GM19023 (cell line): ENCODE results near the gene SASH1.

Source experiments
- ATAC-seq: cut with Tn5 transposase; IDR thresholded peaks from one replicate; pipeline ENCODE4 v1.9.1; 2021; ENCODE audit warnings: mild to moderate bottlenecking, moderate library complexity; ENCODE audit not compliant: unreplicated experiment

Gene SASH1

GRCh38 chr6:148538261-148539190 lies 195.9 kb downstream of the SASH1 start:
- ATAC-seq: no peak

GRCh38 chr6:148543540-148543939 lies 200.9 kb downstream of the SASH1 start:
- no peak for ATAC-seq

- no peak for ATAC-seq
Measured at GRCh38 chr6:148544421-148544820, 201.8 kb downstream of the SASH1 start.

- no peak for ATAC-seq
Measured at GRCh38 chr6:148545901-148546300, 203.3 kb downstream of the SASH1 start.

GRCh38 chr6:148547110-148547509 lies 204.5 kb downstream of the SASH1 start:
- ATAC-seq: no peak

- no peak for ATAC-seq
Measured at GRCh38 chr6:148548065-148548748, 205.6 kb downstream of the SASH1 start.

GRCh38 chr6:148548749-148549140 lies 206.1 kb downstream of the SASH1 start:
- ATAC-seq: no peak

GRCh38 chr6:148550569-148550968 lies 207.9 kb downstream of the SASH1 start:
- no peak for ATAC-seq

GRCh38 chr6:148551226-148551625 lies 208.6 kb downstream of the SASH1 start:
- ATAC-seq: no peak

GRCh38 chr6:148556410-148556809 lies 213.8 kb downstream of the SASH1 start:
- no peak for ATAC-seq

- no peak for ATAC-seq
Measured at GRCh38 chr6:148557796-148558321, 215.2 kb downstream of the SASH1 start.

- peak; percentile 88 for ATAC-seq
Measured at GRCh38 chr6:148559848-148560433, 217.3 kb downstream of the SASH1 start.

GRCh38 chr6:148561629-148562028 lies 219.0 kb downstream of the SASH1 start:
- ATAC-seq: no peak

GRCh38 chr6:148563066-148563465 lies 220.4 kb downstream of the SASH1 start:
- ATAC-seq: no peak

GRCh38 chr6:148564494-148565035 lies 221.9 kb downstream of the SASH1 start:
- ATAC-seq: no peak

- no peak for ATAC-seq
Measured at GRCh38 chr6:148565321-148565926, 222.8 kb downstream of the SASH1 start.

- peak; percentile 69 for ATAC-seq
Measured at GRCh38 chr6:148565930-148566663, 223.5 kb downstream of the SASH1 start.

GRCh38 chr6:148566664-148567350 lies 224.2 kb downstream of the SASH1 start:
- ATAC-seq: peak; percentile 56

- no peak for ATAC-seq
Measured at GRCh38 chr6:148570456-148570855, 227.8 kb downstream of the SASH1 start.
